IMR-90 (cell line): ENCODE data around the gene NHSL1. TPM values are rescaled to one million over a fixed set of nuclear protein-coding genes. Genes with fewer than 3 reads are reported as not detected.

ENCODE experiments used
- ATAC-seq: fragments of 200-7000 bp; cut with Tn5 transposase; 2 replicates; pipeline ENCODE4 v1.9.1; 2020; ENCODE audit warnings: low read depth, mild to moderate bottlenecking, moderate library complexity
- BruUV-seq: library from RNA; stranded (reverse); fragments of 400-500 nt; replicated peaks from 2 replicates; lab custom pipeline; 2021; lab: Mats Ljungman, UMichigan
- CTCF ChIA-PET: fragments of 300-600 bp; formaldehyde crosslinking; extraction: SDS; loops from one replicate; lab custom pipeline; 2021; ENCODE audit warnings: antibody characterized with exemption; lab: Yijun Ruan, JAX
- POLR2A ChIA-PET: fragments of 300-600 bp; sonication (Branson Sonifier 250); formaldehyde crosslinking; loops from one replicate; lab custom pipeline; 2022; ENCODE audit warnings: antibody characterized with exemption; ENCODE audit not compliant: unreplicated experiment; lab: Charles Lee
- DNase-seq: peaks from one replicate; pipeline ENCODE4 v3.0.0; 2013
- H2AFZ ChIP-seq: replicated peaks from 2 replicates; pipeline ENCODE3; 2013; ENCODE audit warnings: low read length, mild to moderate bottlenecking; ENCODE audit not compliant: poor library complexity
- H2AK5ac ChIP-seq: 2 replicates; pipeline ENCODE4 v1.6.1; 2013; ENCODE audit warnings: low read depth, low read length, inconsistent platforms
- H2AK9ac ChIP-seq: replicated peaks from 2 replicates; pipeline ENCODE3; 2013; ENCODE audit warnings: mild to moderate bottlenecking, low read depth, low read length, moderate library complexity; ENCODE audit not compliant: poor library complexity
- H2BK120ac ChIP-seq: 2 replicates; pipeline ENCODE4 v1.6.1; 2013; ENCODE audit warnings: low read depth, low read length, inconsistent platforms
- H2BK15ac ChIP-seq: 3 replicates; pipeline ENCODE4 v1.6.1; 2013; ENCODE audit warnings: low read depth, low read length, inconsistent platforms
- H2BK20ac ChIP-seq: 2 replicates; pipeline ENCODE4 v1.6.1; 2013; ENCODE audit warnings: low read depth, mild to moderate bottlenecking, inconsistent platforms, low read length, moderate library complexity
- H2BK5ac ChIP-seq: 2 replicates; pipeline ENCODE4 v1.6.1; 2013; ENCODE audit warnings: mild to moderate bottlenecking, low read depth, low read length, inconsistent platforms; ENCODE audit not compliant: poor library complexity, severe bottlenecking
- H3K14ac ChIP-seq: replicated peaks from 2 replicates; pipeline ENCODE4 v1.6.1; 2013; ENCODE audit warnings: low read depth, low read length, inconsistent platforms
- H3K18ac ChIP-seq: 2 replicates; pipeline ENCODE4 v1.6.1; 2013; ENCODE audit warnings: low read depth, low read length, control low read depth
- H3K23ac ChIP-seq: 2 replicates; pipeline ENCODE4 v1.6.1; 2013; ENCODE audit warnings: low read depth, low read length, inconsistent platforms
- H3K27ac ChIP-seq: 2 replicates; pipeline ENCODE4 v1.5.1; 2013; ENCODE audit warnings: mild to moderate bottlenecking, control low read depth, low read length; ENCODE audit not compliant: insufficient read depth
- H3K27me3 ChIP-seq: 2 replicates; pipeline ENCODE4 v1.6.1; 2013; ENCODE audit warnings: low read length; ENCODE audit not compliant: control insufficient read depth, insufficient read depth
- H3K36me3 ChIP-seq: 2 replicates; pipeline ENCODE4 v1.6.1; 2013; ENCODE audit warnings: low read length, mixed read lengths; ENCODE audit not compliant: control insufficient read depth, insufficient read depth
- H3K4ac ChIP-seq: 2 replicates; pipeline ENCODE4 v1.6.1; 2013; ENCODE audit warnings: low read depth, low read length, inconsistent platforms
- H3K4me1 ChIP-seq: 2 replicates; pipeline ENCODE4 v1.6.1; 2013; ENCODE audit warnings: low read length, mixed read lengths; ENCODE audit not compliant: control insufficient read depth, insufficient read depth
- H3K4me2 ChIP-seq: 2 replicates; pipeline ENCODE4 v1.6.1; 2013; ENCODE audit warnings: low read depth, mild to moderate bottlenecking, control low read depth, low read length, moderate library complexity
- H3K4me3 ChIP-seq: 2 replicates; pipeline ENCODE4 v1.5.1; 2013; ENCODE audit warnings: low read depth, mild to moderate bottlenecking, control low read depth, low read length, moderate library complexity; ENCODE audit not compliant: insufficient read depth
- H3K56ac ChIP-seq: 2 replicates; pipeline ENCODE4 v1.6.1; 2013; ENCODE audit warnings: low read length, inconsistent platforms; ENCODE audit not compliant: insufficient read depth; ENCODE audit errors: extremely low read depth
- H3K79me1 ChIP-seq, 2 experiments: 2 replicates each; pipeline ENCODE4 v1.6.1; 2013; ENCODE audit warnings: low read length in 2 of 2, inconsistent platforms in 1 of 2, low read depth in 1 of 2
- H3K9ac ChIP-seq: 2 replicates; pipeline ENCODE4 v1.6.1; 2013; ENCODE audit warnings: low read depth, low read length, control low read depth
- H3K9me1 ChIP-seq: 2 replicates; pipeline ENCODE4 v1.6.1; 2013; ENCODE audit warnings: low read length, inconsistent platforms; ENCODE audit not compliant: insufficient read depth
- H3K9me3 ChIP-seq: 2 replicates; pipeline ENCODE4 v1.6.1; 2013; ENCODE audit warnings: low read length; ENCODE audit not compliant: control insufficient read depth, insufficient read depth
- H4K20me1 ChIP-seq: 2 replicates; pipeline ENCODE4 v1.6.1; 2013; ENCODE audit warnings: low read length, inconsistent platforms; ENCODE audit not compliant: insufficient read depth
- H4K5ac ChIP-seq: 2 replicates; pipeline ENCODE4 v1.6.1; 2013; ENCODE audit warnings: mild to moderate bottlenecking, low read depth, low read length, control low read depth
- H4K8ac ChIP-seq, 2 experiments: 2 replicates each; pipeline ENCODE4 v1.6.1; 2013; ENCODE audit warnings: low read depth in 2 of 2, low read length in 2 of 2, control low read depth in 1 of 2, inconsistent platforms in 1 of 2
- H4K91ac ChIP-seq: 2 replicates; pipeline ENCODE4 v1.6.1; 2013; ENCODE audit warnings: low read depth, low read length, inconsistent platforms; ENCODE audit not compliant: insufficient read depth
- BHLHE40 ChIP-seq: fragments of 150-350 bp; IDR thresholded peaks from 2 replicates; pipeline ENCODE4 v1.6.1; 2016; ENCODE audit warnings: mild to moderate bottlenecking, low read depth, low read length
- CHD1 ChIP-seq: IDR thresholded peaks from 2 replicates; pipeline ENCODE4 v1.6.1; 2012; ENCODE audit warnings: low read depth, low read length, improper control_type of control experiment
- NFE2L2 ChIP-seq: fragments of 150-350 bp; IDR thresholded peaks from 2 replicates; pipeline ENCODE4 v1.6.1; 2016; ENCODE audit warnings: low read depth, mild to moderate bottlenecking, low read length
- RCOR1 ChIP-seq: IDR thresholded peaks from 2 replicates; pipeline ENCODE4 v1.6.1; 2012; ENCODE audit warnings: mild to moderate bottlenecking, low read length, improper control_type of control experiment; ENCODE audit not compliant: insufficient replicate concordance
- WGBS, 2 experiments: methylation state at CpG; one replicate each; pipeline versions ENCODE4 v1.1.5 to v1.1.7; 2013; ENCODE audit warnings: missing lambda C conversion rate in 2 of 2; ENCODE audit not compliant: insufficient read length in 1 of 2; ENCODE audit errors: extremely low coverage in 2 of 2; 5-methylcytosine and 5-hydroxymethylcytosine counted together
- dilution Hi-C: fragments of 300-500 bp; cut with HindIII; formaldehyde crosslinking; loops from one replicate; pipeline ENCODE4 v1.14.3; 2018; ENCODE audit warnings: low sequenced_read_pairs; ENCODE audit not compliant: unreplicated experiment
- in situ Hi-C: fragments of 300-500 bp; cut with MboI; formaldehyde crosslinking; loops from 3 replicates; pipeline ENCODE4 v1.14.3; 2019; ENCODE audit warnings: low sequenced_read_pairs, inconsistent platforms, mixed read lengths
- intact Hi-C: fragments of 100-400 bp; cut with micrococcal nuclease; formaldehyde crosslinking; loops from 2 replicates; pipeline ENCODE4 v1.10.0; 2022
- polyA plus RNA-seq, 3 experiments: library from polyadenylated mRNA; depleted of rRNA; stranded (reverse); fragments of >200 nt; gene quantifications; 2 replicates each; pipeline ENCODE4 v1.2.3, GENCODE V29; 2012; ENCODE audit warnings: low replicate concordance in 1 of 3
- total RNA-seq: library from RNA; depleted of rRNA; stranded (reverse); fragments of >200 nt; gene quantifications from 2 replicates; pipeline ENCODE4 v1.2.3, GENCODE V29; 2012
- TF ChIP-seq, protein P1 (sequence below): fragments of 150-350 bp; IDR thresholded peaks from 2 replicates; pipeline ENCODE4 v1.6.1; 2017; ENCODE audit warnings: mild to moderate bottlenecking, antibody characterized with exemption, low read length, low read depth

The NHSL1 gene
- total and polyA plus RNA-seq, 2 of the 4 experiments (the other 2 are of a cell fraction), result 5.6 to 7.2 TPM

DNA sequence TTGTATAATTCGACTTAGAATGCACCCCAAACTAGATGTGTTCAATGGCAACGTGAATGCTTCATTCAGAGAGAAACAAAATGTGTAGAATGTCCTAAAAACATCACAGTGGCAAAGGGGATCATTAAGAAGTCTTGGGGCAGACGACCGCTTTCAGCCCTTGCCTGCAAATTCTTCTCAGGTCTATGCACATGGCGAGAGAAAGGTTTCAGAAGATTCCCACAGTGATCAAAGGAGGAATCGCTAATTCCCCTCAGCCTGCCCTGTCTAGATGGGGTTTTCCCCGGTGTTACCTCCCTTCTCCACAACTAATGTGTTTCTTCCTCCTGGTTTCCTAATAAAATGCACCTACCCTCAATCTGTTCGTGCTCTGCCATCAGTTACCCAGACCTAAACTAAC lies 13.3 kb upstream of the NHSL1 start:
- Histone ChIP-seq H3K9me3 (no peaks in the 10 kb centered on the region; the same call in 1 of the 2 replicates), H3K4me3 (no peak overlapping the region), H2AK5ac (no peak overlapping the region), H3K18ac (no peak overlapping the region), H4K91ac (no peak overlapping the region), H3K56ac (no peak overlapping the region), H3K9ac (no peak overlapping the region), H3K23ac (no peak overlapping the region), H2AFZ (no peak overlapping the region), H2BK20ac (no peak overlapping the region), H3K14ac (no peak overlapping the region), H4K20me1 (no peaks in the 10 kb centered on the region), H2AK9ac (no peak overlapping the region), H2BK15ac (no peak overlapping the region), H3K4ac (no peak overlapping the region), H3K27ac (no peak overlapping the region), H3K79me1 (peaks cover 25 to 35% of the 10 kb centered on the region in 2 experiments), H3K9me1 (peaks cover 10% of the 10 kb centered on the region), H3K4me2 (no peak overlapping the region), H4K8ac (no peak overlapping the region), H2BK120ac (no peak overlapping the region), H4K5ac (no peak overlapping the region), H3K27me3 (no peaks in the 10 kb centered on the region), H3K36me3 (no peaks in the 10 kb centered on the region), H2BK5ac (no peak overlapping the region), H3K4me1 (no peaks in the 10 kb centered on the region)
- no peak for ATAC-seq
- intact Hi-C loops (no loop called here), dilution Hi-C loops (no loop called here), in situ Hi-C loops (loop anchor here (5.0 kb wide), 1 partner anchor 80 kb away; no protein-coding TSS in a partner anchor)
- 28% methylated on average over 2 of the region's 8 CpGs; no CpG with 5 or more reads in 1 of the 2 experiments for WGBS, 2 experiments
- TF ChIP-seq RCOR1 (no peak), CHD1 (no peak), BHLHE40 (no peak), NFE2L2 (no peak)
- TF ChIP-seq, protein P1, sequence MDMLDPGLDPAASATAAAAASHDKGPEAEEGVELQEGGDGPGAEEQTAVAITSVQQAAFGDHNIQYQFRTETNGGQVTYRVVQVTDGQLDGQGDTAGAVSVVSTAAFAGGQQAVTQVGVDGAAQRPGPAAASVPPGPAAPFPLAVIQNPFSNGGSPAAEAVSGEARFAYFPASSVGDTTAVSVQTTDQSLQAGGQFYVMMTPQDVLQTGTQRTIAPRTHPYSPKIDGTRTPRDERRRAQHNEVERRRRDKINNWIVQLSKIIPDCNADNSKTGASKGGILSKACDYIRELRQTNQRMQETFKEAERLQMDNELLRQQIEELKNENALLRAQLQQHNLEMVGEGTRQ, result no peak
- no TSS peak for BruUV-seq
- CTCF ChIA-PET, result interaction anchor here (0.9 kb wide), 1 partner anchor 83 kb away, joined by 3 read pairs; no protein-coding TSS in a partner anchor
- no peak for DNase-seq
- POLR2A ChIA-PET, result interaction anchor here (0.6 kb wide), 1 partner anchor 73 kb away, joined by 7 read pairs; no protein-coding TSS in a partner anchor
